DMS114 treated with DMSO at 0.1 percent for 48 hours (cell line): ENCODE measurements around the gene KNTC1.
A peak's percentile ranks its signal among the peaks of the same experiment; 100 is the strongest.
"Not testable (repeated sequence)": the region's sequence is repeated elsewhere in the genome, so short reads cannot be mapped to it uniquely, and the experiment has no call there.

Experiments used
- DNase-seq: peaks from one replicate; lab custom pipeline; 2025; ENCODE audit not compliant: unreplicated experiment; lab: John Stamatoyannopoulos, UW

The KNTC1 gene

GRCh38 chr12:122526683-122527477 lies at the start of gene KNTC1, which contains the start of gene RSRC2:
Gene KNTC1 (plus strand): TSS chr12:122527249. CDS start chr12:122530064, 2,815 bp downstream.
Gene RSRC2 (minus strand): TSS chr12:122526936. CDS start chr12:122526853, 83 bp downstream.
- peak; percentile 100 for DNase-seq

- DNase-seq, result no peak
Observed at GRCh38 chr12:122480753-122481152, 46.3 kb upstream of the KNTC1 start.

GRCh38 chr12:122481861-122482260 lies 45.2 kb upstream of the KNTC1 start:
- no peak for DNase-seq

DNA sequence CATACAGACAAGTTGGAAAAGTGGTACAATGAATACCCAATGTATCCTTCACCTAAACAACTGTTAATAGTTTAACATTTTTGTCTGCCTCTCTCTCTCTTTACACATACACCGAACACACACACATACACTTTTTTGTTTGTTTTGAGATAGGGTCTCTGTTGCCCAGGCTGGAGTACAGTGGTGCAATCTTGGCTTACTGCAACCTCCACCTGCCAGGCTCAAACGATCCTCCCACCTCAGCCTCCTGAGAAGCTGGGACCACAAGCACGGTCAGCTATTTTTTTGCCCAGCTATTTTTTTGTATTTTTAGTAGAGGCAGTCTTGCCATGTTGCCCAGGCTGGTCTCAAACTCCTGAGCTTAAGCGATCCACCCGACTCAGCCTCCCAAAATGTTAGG lies 43.1 kb upstream of the KNTC1 start:
- DNase-seq, result no peak

GRCh38 chr12:122484385-122484784 lies 42.7 kb upstream of the KNTC1 start:
- DNase-seq, result not testable (repeated sequence)

DNA sequence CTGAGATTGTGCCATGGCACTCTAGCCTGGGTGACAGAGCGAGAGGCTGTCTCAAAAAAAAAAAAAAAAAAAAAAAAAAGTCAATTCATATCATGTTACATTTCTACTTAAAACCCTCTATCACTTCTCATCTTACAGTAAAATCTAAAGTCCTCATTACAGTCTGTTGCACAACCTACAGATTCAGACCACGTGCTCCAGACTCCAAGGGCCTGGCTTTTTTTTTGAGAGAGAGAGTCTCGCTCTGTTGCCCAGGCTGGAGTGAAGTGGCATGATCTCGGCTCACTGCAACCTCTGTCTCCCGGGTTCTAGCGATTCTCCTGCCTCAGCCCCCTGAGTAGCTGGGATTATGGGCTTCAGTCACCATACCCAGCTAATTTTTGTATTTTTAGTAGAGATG lies 40.7 kb upstream of the KNTC1 start:
- DNase-seq, result not testable (repeated sequence)

- no peak for DNase-seq
Observed at GRCh38 chr12:122486805-122487426, 40.1 kb upstream of the KNTC1 start.

DNA sequence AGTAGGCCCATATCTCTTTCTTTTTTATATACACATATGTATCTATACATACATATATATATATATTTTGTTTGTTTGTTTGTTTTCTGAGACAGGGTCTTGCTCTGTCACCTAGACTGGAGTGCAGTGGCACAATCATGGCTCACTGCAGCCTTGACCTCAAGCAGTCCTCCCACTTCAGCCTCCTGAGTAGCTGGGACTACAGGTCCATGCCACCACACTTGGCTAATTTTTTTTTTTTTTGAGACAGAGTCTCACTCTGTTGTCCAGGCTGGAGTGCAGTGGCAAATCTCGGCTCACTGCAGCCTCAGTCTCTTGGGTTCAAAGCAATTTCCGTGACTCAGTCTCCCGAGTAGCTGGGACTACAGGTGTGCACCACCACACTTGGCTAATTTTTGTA lies 39.2 kb upstream of the KNTC1 start:
- DNase-seq, result not testable (repeated sequence)

- no peak for DNase-seq
Observed at GRCh38 chr12:122489038-122489437, 38.0 kb upstream of the KNTC1 start.

GRCh38 chr12:122491991-122492390 lies 35.1 kb upstream of the KNTC1 start:
- no peak for DNase-seq

DNA sequence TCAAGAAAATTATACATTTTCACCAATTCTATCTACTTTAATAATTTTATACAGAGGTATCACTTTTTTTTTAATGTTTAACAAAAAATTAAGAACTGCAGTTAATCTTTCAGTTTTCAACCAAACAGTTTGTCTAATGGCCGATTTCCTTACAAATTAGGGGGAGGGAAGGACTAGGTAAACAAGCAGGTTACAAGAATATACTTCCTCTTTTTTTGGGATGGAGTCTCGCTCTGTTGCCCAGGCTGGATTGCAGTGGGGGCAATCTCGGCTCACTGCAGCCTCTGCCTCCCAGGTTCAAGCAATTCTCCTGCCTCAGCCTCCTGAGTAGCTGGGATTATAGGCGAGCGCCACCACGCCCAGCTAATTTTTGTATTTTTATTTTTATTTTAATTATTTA lies 33.8 kb upstream of the KNTC1 start:
- not testable (repeated sequence) for DNase-seq

GRCh38 chr12:122495258-122495657 lies 31.8 kb upstream of the KNTC1 start:
- DNase-seq, result no peak

GRCh38 chr12:122499991-122500684 lies 26.9 kb upstream of the KNTC1 start:
- no peak for DNase-seq

DNA sequence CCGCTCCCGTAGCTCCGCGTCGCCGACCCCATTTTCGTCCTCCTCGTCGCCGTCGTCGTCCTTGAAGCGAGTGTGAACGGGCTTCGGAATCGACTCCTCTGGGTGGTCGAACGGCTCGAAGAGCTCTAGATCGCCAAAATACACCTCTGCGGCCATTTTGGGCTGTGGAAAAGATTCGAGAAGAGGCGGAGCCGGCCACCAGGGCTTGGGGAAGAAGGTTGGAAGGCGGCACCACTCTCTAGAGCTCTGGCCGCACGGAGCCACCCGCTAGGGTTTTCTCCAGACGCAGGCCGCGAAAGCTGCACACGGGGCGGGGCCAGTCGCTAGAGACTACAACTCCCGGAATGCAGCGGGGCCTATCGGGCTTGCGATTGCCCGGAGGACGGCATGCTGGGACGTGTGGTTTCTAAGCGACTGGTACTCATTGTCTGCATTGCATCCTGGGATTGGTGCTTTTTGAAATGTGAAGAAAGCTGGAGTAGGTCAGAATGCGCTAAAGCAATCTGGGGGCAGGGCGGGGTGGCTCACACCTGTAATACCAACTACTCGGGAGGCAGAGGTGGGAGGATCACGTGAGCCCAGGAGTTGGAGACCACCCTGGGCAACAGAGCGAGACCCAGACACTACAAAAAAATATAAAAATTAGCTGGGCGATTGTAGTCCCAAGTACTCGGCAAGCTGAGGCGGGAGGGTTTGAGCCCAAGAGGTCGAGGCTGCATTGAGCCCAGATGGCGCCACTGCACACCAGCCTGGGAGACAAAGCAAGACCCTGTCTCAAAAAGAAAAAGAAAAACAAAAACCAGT lies 26.2 kb upstream of the KNTC1 start, which contains the start of gene ZCCHC8:
Gene ZCCHC8, minus strand, starts transcription at position 248 of the 804 bp plus-strand sequence. Its CDS starts 92 bp downstream, at position 156.
- DNase-seq, result peak; percentile 99

DNA sequence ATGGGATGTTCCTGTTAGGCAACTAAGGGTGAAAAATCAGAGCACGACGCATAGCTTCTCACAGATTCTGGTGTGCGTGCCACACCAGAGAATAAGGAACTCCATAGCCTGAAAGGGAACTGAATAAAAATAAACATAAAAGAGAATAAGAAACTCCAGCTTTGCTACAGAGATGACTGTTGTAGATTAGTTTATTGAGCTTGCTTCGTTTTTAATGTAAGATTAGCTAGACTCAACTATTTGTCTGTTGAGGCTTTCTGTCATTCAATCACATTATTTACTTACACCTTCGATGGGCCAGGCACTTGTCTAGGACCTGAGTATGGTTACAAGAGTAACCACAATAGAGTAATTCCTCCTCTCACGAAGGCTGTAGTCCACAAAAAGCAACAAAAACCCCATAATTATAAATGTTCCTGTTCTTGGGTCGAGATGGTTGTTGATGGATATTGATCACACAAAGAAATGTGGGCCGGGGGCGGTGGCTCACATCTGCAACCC lies 25.5 kb upstream of the KNTC1 start:
- no peak for DNase-seq

DNA sequence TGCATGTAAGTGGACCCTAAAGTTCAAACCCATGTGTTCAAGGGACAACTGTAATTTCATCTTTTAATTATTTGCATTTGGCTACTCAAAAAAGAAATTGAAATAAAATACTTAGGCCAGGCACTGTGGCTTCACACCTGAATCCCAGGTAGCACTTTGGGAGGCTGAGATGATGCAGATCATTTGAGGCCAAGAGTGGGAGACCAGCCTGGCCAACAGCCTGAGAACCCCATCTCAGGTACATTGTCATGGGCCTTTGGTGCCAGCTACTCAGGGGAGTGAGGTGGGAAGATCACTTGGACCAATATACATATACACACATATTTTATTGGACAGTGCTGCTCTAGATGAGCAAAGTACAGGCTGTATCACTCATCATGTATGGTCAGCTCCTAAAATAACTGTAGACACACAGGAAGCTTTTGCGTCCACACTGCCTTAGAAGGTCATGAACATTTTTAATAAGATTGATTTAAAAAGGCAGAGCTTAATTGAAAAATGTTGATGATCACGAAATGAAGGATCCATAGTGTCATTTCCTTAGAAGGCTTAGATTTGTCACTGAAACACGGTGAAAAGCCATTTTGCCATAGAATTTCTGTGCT lies 23.8 kb upstream of the KNTC1 start:
- no peak for DNase-seq

GRCh38 chr12:122503783-122504590 lies 23.1 kb upstream of the KNTC1 start:
- no peak for DNase-seq

DNA sequence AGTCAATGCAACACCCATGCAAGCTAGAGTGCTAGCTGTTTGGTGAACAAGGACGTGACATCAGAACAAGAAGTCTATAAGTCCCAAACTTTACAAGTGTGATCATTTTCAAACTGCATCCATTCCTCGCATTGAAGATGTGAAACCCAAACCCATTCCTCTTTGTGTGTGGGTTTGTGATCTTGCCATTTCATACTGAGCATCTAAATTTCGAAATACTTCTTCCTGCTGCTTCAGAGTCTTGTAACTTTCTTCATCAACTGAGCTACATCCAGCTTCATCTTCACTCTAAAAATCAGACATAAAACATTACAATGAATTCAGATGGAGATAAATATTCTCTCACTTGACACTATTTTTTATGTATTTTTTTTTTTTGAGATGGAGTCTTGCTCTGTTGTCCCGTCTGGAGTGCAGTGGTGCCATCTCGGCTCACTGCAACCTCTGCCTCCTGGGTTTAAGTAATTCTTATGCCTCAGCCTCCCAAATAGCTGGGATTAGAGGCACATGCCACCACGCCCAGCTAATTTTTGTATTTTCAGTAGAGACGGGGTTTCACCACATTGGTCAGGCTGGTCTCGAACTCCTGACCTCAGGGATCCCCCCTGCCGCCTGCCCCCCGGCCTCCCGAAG lies 21.5 kb upstream of the KNTC1 start:
- DNase-seq, result no peak

GRCh38 chr12:122506393-122506938 lies 20.6 kb upstream of the KNTC1 start:
- DNase-seq, result no peak
